Activated CD8-positive, alpha-beta T cell treated with anti-CD3 and anti-CD28 coated beads for 36 hours (primary cell): ENCODE data around the gene DLG1. TPM values are rescaled to one million over a fixed set of nuclear protein-coding genes. Genes with fewer than 3 reads are reported as not detected.

Source experiments
- ATAC-seq: fragments of 200-7000 bp; cut with Tn5 transposase; one replicate; pipeline ENCODE4 v1.10.0; 2021; ENCODE audit warnings: mild to moderate bottlenecking, moderate library complexity
- CTCF ChIA-PET: fragments of 350-600 bp; sonication (Branson Sonifier 250); formaldehyde crosslinking; loops from one replicate; lab custom pipeline; 2021; ENCODE audit warnings: antibody characterized with exemption; lab: Charles Lee
- POLR2A ChIA-PET: fragments of 350-600 bp; sonication (Branson Sonifier 250); formaldehyde crosslinking; loops from one replicate; lab custom pipeline; 2021; ENCODE audit warnings: antibody characterized with exemption; lab: Charles Lee
- DNase-seq: peaks from one replicate; pipeline ENCODE4 v3.0.0-alpha.2; 2020
- H3K27ac Mint-ChIP-seq: one replicate; pipeline ENCODE4 v1.8.0; 2021; ENCODE audit warnings: mild to moderate bottlenecking, mixed read lengths
- H3K27me3 Mint-ChIP-seq: one replicate; pipeline ENCODE4 v1.8.0; 2021; ENCODE audit warnings: mixed read lengths
- H3K36me3 Mint-ChIP-seq: one replicate; pipeline ENCODE4 v1.8.0; 2021; ENCODE audit warnings: low read depth, mixed read lengths
- H3K4me1 Mint-ChIP-seq: one replicate; pipeline ENCODE4 v1.8.0; 2021; ENCODE audit warnings: low read depth, mixed read lengths
- H3K4me3 Mint-ChIP-seq: one replicate; pipeline ENCODE4 v1.8.0; 2021; ENCODE audit warnings: mild to moderate bottlenecking, moderate library complexity, mixed read lengths
- H3K9me3 Mint-ChIP-seq: one replicate; pipeline ENCODE4 v1.8.0; 2021; ENCODE audit warnings: mixed read lengths
- CTCF ChIP-seq: fragments of 200-600 bp; IDR thresholded peaks from one replicate; pipeline ENCODE4 v1.8.0; 2022; ENCODE audit warnings: antibody characterized with exemption, mild to moderate bottlenecking
- intact Hi-C: fragments of 100-400 bp; cut with micrococcal nuclease; formaldehyde crosslinking; loops from one replicate; pipeline ENCODE4 v1.10.0; 2022
- total RNA-seq, 2 experiments: library from RNA; stranded (reverse); gene quantifications; one replicate each; pipeline ENCODE4 v1.2.3, GENCODE V29; 2021

Gene DLG1
- total RNA-seq, 2 experiments from 2014 or later: 57.6 to 62.2 TPM

GRCh38 chr3:197205675-197206074 lies 92.7 kb downstream of the DLG1 start:
- Mint-ChIP-seq H3K4me1 (peaks cover 67% of the 10 kb centered on the region), H3K36me3 (no peaks in the 10 kb centered on the region), H3K27me3 (no peaks in the 10 kb centered on the region), H3K9me3 (no peaks in the 10 kb centered on the region), H3K27ac (no peak overlapping the region), H3K4me3 (no peak overlapping the region)
- no peak for TF ChIP-seq CTCF
- DNase-seq (no peak), ATAC-seq (no peak)
- intact Hi-C loops: no loop called here
- POLR2A ChIA-PET: no interaction called here
- CTCF ChIA-PET: interaction anchor here (1.1 kb wide), 1 partner anchor 180 kb away, joined by 3 read pairs; no protein-coding TSS in a partner anchor

GRCh38 chr3:197205265-197205664 lies 93.1 kb downstream of the DLG1 start:
- ATAC-seq (no peak), DNase-seq (no peak)
- ChIA-PET CTCF (interaction anchor here (1.1 to 1.6 kb wide), 2 partner anchors 52 to 179 kb away, joined by 3 to 8 read pairs; no protein-coding TSS in a partner anchor), POLR2A (no interaction called here)
- Mint-ChIP-seq H3K36me3 (no peaks in the 10 kb centered on the region), H3K4me1 (peaks cover 70% of the 10 kb centered on the region), H3K27ac (no peak overlapping the region), H3K27me3 (no peaks in the 10 kb centered on the region), H3K9me3 (no peaks in the 10 kb centered on the region), H3K4me3 (no peak overlapping the region)
- intact Hi-C loops: no loop called here
- TF ChIP-seq CTCF: no peak

GRCh38 chr3:197204736-197205135 lies 93.7 kb downstream of the DLG1 start:
- POLR2A ChIA-PET: no interaction called here
- Mint-ChIP-seq H3K9me3 (no peaks in the 10 kb centered on the region), H3K4me3 (no peak overlapping the region), H3K27me3 (no peaks in the 10 kb centered on the region), H3K36me3 (no peaks in the 10 kb centered on the region), H3K27ac (no peak overlapping the region), H3K4me1 (peaks cover 66% of the 10 kb centered on the region)
- CTCF ChIA-PET: interaction anchor here (1.1 to 1.6 kb wide), 2 partner anchors 52 to 179 kb away, joined by 3 to 8 read pairs; no protein-coding TSS in a partner anchor
- DNase-seq (no peak), ATAC-seq (no peak)
- intact Hi-C loops: no loop called here
- TF ChIP-seq CTCF: no peak

GRCh38 chr3:197203714-197204146 lies 94.7 kb downstream of the DLG1 start:
- intact Hi-C loops: no loop called here
- H3K9me3 Mint-ChIP-seq: no peaks in the 10 kb centered on the region
- ChIA-PET POLR2A (no interaction called here), CTCF (interaction anchor here (1.1 to 1.6 kb wide), 3 partner anchors 16 to 306 kb away, joined by 3 to 8 read pairs (median 3); no protein-coding TSS in a partner anchor)
- no peak overlapping the region for H3K27ac Mint-ChIP-seq
- H3K27me3 Mint-ChIP-seq: no peaks in the 10 kb centered on the region
- peaks cover 58% of the 10 kb centered on the region for H3K4me1 Mint-ChIP-seq
- H3K36me3 Mint-ChIP-seq: no peaks in the 10 kb centered on the region
- no peak overlapping the region for H3K4me3 Mint-ChIP-seq
- no peak for TF ChIP-seq CTCF
- ATAC-seq (no peak), DNase-seq (no peak)

GRCh38 chr3:197202694-197203093 lies 95.7 kb downstream of the DLG1 start:
- H3K4me1 Mint-ChIP-seq: peaks cover 57% of the 10 kb centered on the region
- H3K9me3 Mint-ChIP-seq: no peaks in the 10 kb centered on the region
- DNase-seq (no peak), ATAC-seq (no peak)
- no peaks in the 10 kb centered on the region for H3K36me3 Mint-ChIP-seq
- intact Hi-C loops: no loop called here
- no peak overlapping the region for H3K27ac Mint-ChIP-seq
- H3K27me3 Mint-ChIP-seq: no peaks in the 10 kb centered on the region
- no peak overlapping the region for H3K4me3 Mint-ChIP-seq
- POLR2A ChIA-PET: no interaction called here
- CTCF ChIA-PET: no interaction called here
- no peak for TF ChIP-seq CTCF
